GM12872 (cell line): ENCODE data around the gene ZFHX3.

Source experiments
- CTCF ChIP-seq: IDR thresholded peaks from 3 replicates; pipeline ENCODE4 v1.5.1; 2011; ENCODE audit warnings: low read depth, mild to moderate bottlenecking, low read length, moderate library complexity; ENCODE audit not compliant: insufficient read depth

Gene ZFHX3

GRCh38 chr16:72825912-72826621 is 221.9 kb downstream of the ZFHX3 start:
- no peak for TF ChIP-seq CTCF

GRCh38 chr16:72824761-72825160 is 223.2 kb downstream of the ZFHX3 start:
- no peak for TF ChIP-seq CTCF

- TF ChIP-seq CTCF = no peak
Observed at GRCh38 chr16:72824027-72824426, 223.9 kb downstream of the ZFHX3 start.

- TF ChIP-seq CTCF = no peak
Observed at GRCh38 chr16:72821185-72821950, 226.6 kb downstream of the ZFHX3 start.

- TF ChIP-seq CTCF = no peak
Observed at GRCh38 chr16:72819345-72819744, 228.6 kb downstream of the ZFHX3 start.

GRCh38 chr16:72818236-72818845 is 229.6 kb downstream of the ZFHX3 start:
- peak; percentile 34; the same call in 2 of the 3 replicates for TF ChIP-seq CTCF
